Gastroesophageal sphincter (tissue), 3 donors: ENCODE results near the gene CREB1.

Experiments used
- POLR2A ChIP-seq, 2 donors: fragments of 450-650 bp; IDR thresholded peaks; one replicate each; pipeline ENCODE4 v1.6.1; 2017; ENCODE audit warnings: antibody characterized with exemption in 2 of 2, mild to moderate bottlenecking in 2 of 2, moderate library complexity in 1 of 2
- POLR2AphosphoS5 ChIP-seq: sonication (generic); formaldehyde crosslinking; IDR thresholded peaks from one replicate; pipeline ENCODE4 v1.6.1; 2017; ENCODE audit warnings: antibody characterized with exemption
- TF ChIP-seq, protein P1 (sequence below), 4 experiments: fragments of 200-600 bp in 2 of 4; fragments of 450-650 bp in 2 of 4; sonication (generic) in 1 of 4; IDR thresholded peaks; one replicate each; pipeline ENCODE4 v1.5.1; 2017 to 2019; ENCODE audit warnings: antibody characterized with exemption in 4 of 4, mild to moderate bottlenecking in 2 of 4, moderate library complexity in 2 of 4

DNA sequence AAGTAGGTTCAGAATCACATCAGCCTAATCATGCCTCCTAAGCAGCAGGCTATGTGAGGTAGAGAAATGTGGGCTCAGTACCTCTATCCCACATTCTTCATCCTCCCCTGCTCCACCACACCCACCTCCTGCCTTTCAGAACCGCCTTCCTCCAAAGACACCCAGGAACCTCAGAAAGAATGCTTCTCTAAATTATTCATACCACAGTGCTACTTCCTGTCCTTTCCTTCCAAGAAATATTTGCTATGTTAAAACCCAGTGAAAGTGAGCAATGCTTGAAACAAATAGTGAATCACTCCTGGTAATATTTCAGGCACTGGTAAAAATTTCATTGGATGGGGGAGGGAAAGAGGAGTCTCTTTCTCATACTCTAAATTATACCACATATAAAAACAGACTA lies 24.0 kb upstream of the CREB1 start:
- TF ChIP-seq POLR2A (IDR thresholded peaks at IDR 0.05) (no peak), POLR2AphosphoS5 (peak; percentile 42)
- TF ChIP-seq, protein P1, sequence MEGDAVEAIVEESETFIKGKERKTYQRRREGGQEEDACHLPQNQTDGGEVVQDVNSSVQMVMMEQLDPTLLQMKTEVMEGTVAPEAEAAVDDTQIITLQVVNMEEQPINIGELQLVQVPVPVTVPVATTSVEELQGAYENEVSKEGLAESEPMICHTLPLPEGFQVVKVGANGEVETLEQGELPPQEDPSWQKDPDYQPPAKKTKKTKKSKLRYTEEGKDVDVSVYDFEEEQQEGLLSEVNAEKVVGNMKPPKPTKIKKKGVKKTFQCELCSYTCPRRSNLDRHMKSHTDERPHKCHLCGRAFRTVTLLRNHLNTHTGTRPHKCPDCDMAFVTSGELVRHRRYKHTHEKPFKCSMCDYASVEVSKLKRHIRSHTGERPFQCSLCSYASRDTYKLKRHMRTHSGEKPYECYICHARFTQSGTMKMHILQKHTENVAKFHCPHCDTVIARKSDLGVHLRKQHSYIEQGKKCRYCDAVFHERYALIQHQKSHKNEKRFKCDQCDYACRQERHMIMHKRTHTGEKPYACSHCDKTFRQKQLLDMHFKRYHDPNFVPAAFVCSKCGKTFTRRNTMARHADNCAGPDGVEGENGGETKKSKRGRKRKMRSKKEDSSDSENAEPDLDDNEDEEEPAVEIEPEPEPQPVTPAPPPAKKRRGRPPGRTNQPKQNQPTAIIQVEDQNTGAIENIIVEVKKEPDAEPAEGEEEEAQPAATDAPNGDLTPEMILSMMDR (IDR thresholded peaks at IDR 0.05), result no peak
